Tibial nerve (tissue), 3 donors: ENCODE measurements around the gene XPNPEP2.

Experiments used
- EP300 ChIP-seq, 2 donors: sonication (generic); formaldehyde crosslinking; IDR thresholded peaks; one replicate each; pipeline ENCODE4 v1.6.1; 2017; ENCODE audit warnings: antibody characterized with exemption in 2 of 2, mild to moderate bottlenecking in 1 of 2
- POLR2A ChIP-seq, 2 donors: fragments of 450-650 bp; IDR thresholded peaks; one replicate each; pipeline ENCODE4 v1.6.1; 2017; ENCODE audit warnings: antibody characterized with exemption in 2 of 2, mild to moderate bottlenecking in 2 of 2, moderate library complexity in 2 of 2

- TF ChIP-seq EP300 (IDR thresholded peaks at IDR 0.05), result no peak
- no peak for TF ChIP-seq POLR2A (IDR thresholded peaks at IDR 0.05)
Measured at GRCh38 chrX:129747533-129747932, 8.8 kb downstream of the XPNPEP2 start.
